Upper lobe of right lung (tissue), 1 donor: ENCODE measurements around the gene SLC26A8. TPM values are rescaled to one million over a fixed set of nuclear protein-coding genes. Genes with fewer than 3 reads are reported as not detected.

ENCODE experiments used
- ATAC-seq: fragments of 200-7000 bp; cut with Tn5 transposase; one replicate; pipeline ENCODE4 v1.9.1; 2020; ENCODE audit warnings: mild to moderate bottlenecking, moderate library complexity
- DNase-seq: peaks from one replicate; pipeline ENCODE4 v3.0.0-alpha.2; 2020
- H3K27ac ChIP-seq: fragments of 200-600 bp; one replicate; pipeline ENCODE4 v1.8.0; 2022
- H3K27me3 ChIP-seq: fragments of 200-600 bp; one replicate; pipeline ENCODE4 v1.8.0; 2022; ENCODE audit warnings: mild to moderate bottlenecking
- H3K36me3 ChIP-seq: fragments of 200-600 bp; one replicate; pipeline ENCODE4 v1.8.0; 2022
- H3K4me1 ChIP-seq: fragments of 200-600 bp; one replicate; pipeline ENCODE4 v1.8.0; 2022
- H3K4me3 ChIP-seq: fragments of 200-600 bp; one replicate; pipeline ENCODE4 v1.8.0; 2022; ENCODE audit warnings: mild to moderate bottlenecking
- H3K9me3 ChIP-seq: fragments of 200-600 bp; one replicate; pipeline ENCODE4 v1.8.0; 2022
- intact Hi-C: fragments of 100-400 bp; cut with DNase I; formaldehyde crosslinking; loops from one replicate; pipeline ENCODE4 v1.11.0; 2022
- long read RNA-seq: library from polyadenylated mRNA; unstranded; transcript quantifications from one replicate; pipeline ENCODE4 v2.0.0, GENCODE V29; 2021
- total RNA-seq: library from RNA; stranded (reverse); fragmentation: NEBNext Ultra II Directional; extraction: Animal tissue kit (Norgen Biotek cat#: 25700); gene quantifications from one replicate; pipeline ENCODE4 v1.2.1, GENCODE V29; 2021
- TF ChIP-seq, protein P1 (sequence below): fragments of 200-600 bp; IDR thresholded peaks from one replicate; pipeline ENCODE4 v1.8.0; 2022; ENCODE audit warnings: antibody characterized with exemption
- donor health status: DM: no; HTN: yes; CAD: no; lungs with severe emphysema.

Gene SLC26A8, protein sequence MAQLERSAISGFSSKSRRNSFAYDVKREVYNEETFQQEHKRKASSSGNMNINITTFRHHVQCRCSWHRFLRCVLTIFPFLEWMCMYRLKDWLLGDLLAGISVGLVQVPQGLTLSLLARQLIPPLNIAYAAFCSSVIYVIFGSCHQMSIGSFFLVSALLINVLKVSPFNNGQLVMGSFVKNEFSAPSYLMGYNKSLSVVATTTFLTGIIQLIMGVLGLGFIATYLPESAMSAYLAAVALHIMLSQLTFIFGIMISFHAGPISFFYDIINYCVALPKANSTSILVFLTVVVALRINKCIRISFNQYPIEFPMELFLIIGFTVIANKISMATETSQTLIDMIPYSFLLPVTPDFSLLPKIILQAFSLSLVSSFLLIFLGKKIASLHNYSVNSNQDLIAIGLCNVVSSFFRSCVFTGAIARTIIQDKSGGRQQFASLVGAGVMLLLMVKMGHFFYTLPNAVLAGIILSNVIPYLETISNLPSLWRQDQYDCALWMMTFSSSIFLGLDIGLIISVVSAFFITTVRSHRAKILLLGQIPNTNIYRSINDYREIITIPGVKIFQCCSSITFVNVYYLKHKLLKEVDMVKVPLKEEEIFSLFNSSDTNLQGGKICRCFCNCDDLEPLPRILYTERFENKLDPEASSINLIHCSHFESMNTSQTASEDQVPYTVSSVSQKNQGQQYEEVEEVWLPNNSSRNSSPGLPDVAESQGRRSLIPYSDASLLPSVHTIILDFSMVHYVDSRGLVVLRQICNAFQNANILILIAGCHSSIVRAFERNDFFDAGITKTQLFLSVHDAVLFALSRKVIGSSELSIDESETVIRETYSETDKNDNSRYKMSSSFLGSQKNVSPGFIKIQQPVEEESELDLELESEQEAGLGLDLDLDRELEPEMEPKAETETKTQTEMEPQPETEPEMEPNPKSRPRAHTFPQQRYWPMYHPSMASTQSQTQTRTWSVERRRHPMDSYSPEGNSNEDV
- total RNA-seq: 0.52 TPM
- long read RNA-seq: 0 reads

DNA sequence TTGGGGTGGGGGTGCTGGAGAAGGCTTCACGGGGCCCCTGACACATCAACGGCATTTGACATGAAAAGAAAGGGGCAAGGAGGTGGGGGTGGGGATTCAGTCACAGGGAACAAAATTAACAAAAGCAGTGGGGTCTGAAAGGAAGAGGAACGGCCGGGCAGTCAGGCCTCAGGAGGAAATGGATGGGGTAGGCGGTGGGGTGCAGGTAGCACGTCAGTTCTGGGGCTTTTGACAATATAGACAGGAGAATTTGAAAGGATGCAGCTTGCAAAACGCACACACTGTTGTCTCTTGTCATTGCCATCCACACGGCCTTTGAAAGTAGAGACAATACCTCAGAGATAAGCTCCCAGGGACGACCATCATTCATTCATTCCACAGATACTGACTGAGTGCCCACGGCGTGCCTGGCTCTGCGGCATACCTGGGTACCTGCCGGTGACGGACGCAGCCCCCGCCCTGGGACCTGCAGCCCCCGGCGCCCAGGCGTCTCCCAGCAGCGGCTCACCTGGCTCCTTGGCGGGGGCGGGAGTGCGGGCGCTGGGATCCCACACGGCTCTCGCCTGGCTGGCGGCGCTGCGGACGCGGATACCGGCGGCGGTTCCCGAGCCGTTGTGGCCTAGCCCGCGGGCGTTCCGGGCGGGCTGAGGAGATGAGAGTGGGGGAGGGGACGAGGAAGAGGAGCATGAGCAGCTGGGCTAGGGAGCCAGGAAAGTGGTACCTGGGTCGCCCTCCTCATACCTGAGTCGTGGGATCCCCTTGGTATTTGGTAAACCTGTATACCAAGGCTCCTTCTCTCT lies at the start of gene SLC26A8:
TSS of gene SLC26A8 (minus strand) at position 646 of the 800 bp plus-strand sequence. CDS start 4,934 bp downstream, outside the sequence.
- no peaks in the 10 kb centered on the region for H3K9me3 ChIP-seq
- DNase-seq: no peak
- no peak within 1 kb of the TSS for H3K4me3 ChIP-seq
- intact Hi-C loops: no loop called here
- H3K27me3 ChIP-seq: no peaks in the 10 kb centered on the region
- no peak for ATAC-seq
- no peaks in the 10 kb centered on the region for H3K4me1 ChIP-seq
- TF ChIP-seq, protein P1, sequence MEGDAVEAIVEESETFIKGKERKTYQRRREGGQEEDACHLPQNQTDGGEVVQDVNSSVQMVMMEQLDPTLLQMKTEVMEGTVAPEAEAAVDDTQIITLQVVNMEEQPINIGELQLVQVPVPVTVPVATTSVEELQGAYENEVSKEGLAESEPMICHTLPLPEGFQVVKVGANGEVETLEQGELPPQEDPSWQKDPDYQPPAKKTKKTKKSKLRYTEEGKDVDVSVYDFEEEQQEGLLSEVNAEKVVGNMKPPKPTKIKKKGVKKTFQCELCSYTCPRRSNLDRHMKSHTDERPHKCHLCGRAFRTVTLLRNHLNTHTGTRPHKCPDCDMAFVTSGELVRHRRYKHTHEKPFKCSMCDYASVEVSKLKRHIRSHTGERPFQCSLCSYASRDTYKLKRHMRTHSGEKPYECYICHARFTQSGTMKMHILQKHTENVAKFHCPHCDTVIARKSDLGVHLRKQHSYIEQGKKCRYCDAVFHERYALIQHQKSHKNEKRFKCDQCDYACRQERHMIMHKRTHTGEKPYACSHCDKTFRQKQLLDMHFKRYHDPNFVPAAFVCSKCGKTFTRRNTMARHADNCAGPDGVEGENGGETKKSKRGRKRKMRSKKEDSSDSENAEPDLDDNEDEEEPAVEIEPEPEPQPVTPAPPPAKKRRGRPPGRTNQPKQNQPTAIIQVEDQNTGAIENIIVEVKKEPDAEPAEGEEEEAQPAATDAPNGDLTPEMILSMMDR: no peak
- no peaks in the 10 kb centered on the region for H3K36me3 ChIP-seq
- H3K27ac ChIP-seq: no peak within 1 kb of the TSS

DNA sequence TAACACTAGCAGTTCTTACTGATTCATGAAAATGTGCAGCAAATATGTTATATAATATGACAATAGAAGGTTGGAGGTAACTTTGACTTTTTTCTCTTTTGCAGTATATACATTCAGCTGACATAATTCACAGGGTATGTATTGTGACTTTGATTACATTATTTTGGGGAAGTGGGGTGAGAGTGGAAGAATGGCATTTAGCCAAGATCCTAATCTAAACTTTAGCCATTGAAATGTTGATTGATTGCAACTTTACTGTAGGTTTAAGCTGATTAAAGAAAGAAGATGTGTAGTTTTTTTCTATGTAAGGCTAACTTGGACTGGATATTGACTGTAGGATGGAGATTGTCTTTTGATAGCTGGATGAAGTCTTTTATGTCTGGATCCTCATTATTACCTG lies 49.1 kb upstream of the SLC26A8 start:
- intact Hi-C loops: no loop called here
- TF ChIP-seq, protein P1: no peak
- Histone ChIP-seq H3K36me3 (peaks cover 32% of the 10 kb centered on the region), H3K9me3 (no peaks in the 10 kb centered on the region), H3K27me3 (no peaks in the 10 kb centered on the region), H3K27ac (no peak overlapping the region), H3K4me3 (no peak overlapping the region), H3K4me1 (peaks cover 6% of the 10 kb centered on the region)
- DNase-seq (no peak), ATAC-seq (no peak)

DNA sequence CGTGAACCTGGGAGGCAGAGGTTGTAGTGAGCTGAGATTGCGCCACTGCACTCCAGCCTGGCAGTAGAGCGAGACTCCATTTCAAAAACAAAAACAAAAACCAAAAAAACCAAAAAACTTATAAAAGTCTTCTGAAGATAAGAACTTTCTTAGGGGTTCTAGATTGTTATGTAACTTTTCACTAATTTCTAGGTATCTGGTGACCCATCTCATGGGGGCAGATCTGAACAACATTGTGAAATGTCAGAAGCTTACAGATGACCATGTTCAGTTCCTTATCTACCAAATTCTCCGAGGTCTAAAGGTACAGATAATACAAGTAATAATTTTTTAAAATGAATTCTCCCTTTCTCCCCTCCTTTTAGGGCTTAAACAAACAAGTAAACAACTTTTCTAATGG lies 48.2 kb upstream of the SLC26A8 start:
- Histone ChIP-seq H3K27me3 (no peaks in the 10 kb centered on the region), H3K9me3 (no peaks in the 10 kb centered on the region), H3K4me3 (no peak overlapping the region), H3K27ac (no peak overlapping the region), H3K36me3 (peaks cover 23% of the 10 kb centered on the region), H3K4me1 (peaks cover 6% of the 10 kb centered on the region)
- ATAC-seq (no peak), DNase-seq (no peak)
- TF ChIP-seq, protein P1: no peak
- intact Hi-C loops: no loop called here

DNA sequence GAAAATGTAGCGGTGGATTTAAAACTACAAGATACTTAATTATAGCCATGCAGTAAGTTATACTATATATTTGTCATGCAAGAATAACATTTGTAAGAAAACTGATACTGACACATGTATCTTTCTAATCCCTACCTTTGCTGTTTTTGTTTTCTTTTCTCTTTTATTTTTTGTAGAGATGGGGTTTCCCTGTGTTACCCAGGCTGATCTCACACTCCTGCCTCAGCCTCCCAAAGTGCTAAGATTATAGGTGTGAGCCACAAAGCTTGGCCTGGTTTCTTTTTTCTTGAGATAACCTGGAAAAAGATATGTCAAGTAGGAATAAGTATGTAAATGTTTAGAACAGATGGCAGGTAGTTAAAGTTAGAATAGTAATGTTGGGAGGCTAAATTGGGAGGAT lies 47.3 kb upstream of the SLC26A8 start:
- Histone ChIP-seq H3K36me3 (peaks cover 14% of the 10 kb centered on the region), H3K4me1 (peaks cover 13% of the 10 kb centered on the region), H3K4me3 (no peak overlapping the region), H3K27ac (no peak overlapping the region), H3K27me3 (no peaks in the 10 kb centered on the region), H3K9me3 (no peaks in the 10 kb centered on the region)
- ATAC-seq (no peak), DNase-seq (no peak)
- TF ChIP-seq, protein P1: no peak
- intact Hi-C loops: no loop called here

DNA sequence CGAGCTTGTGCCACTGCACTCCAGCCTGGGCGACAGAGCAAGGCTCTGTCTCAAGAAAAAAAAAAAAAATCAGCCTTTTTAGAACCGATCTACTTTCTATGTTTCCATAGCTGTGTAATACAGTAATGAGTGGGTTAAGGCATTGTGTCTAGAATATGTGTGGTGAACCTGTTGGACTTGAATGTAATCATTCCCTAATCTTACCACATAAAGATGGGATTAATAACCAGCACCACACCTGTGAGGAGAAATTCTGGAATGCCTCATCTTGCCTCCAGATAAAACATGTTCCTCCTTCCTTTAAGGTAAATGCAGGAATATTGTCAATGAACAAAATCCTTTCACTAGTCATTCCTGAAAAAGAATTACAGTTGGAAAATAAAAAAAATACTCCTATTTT lies 46.8 kb upstream of the SLC26A8 start:
- TF ChIP-seq, protein P1: no peak
- Histone ChIP-seq H3K4me1 (peaks cover 18% of the 10 kb centered on the region), H3K9me3 (no peaks in the 10 kb centered on the region), H3K4me3 (no peak overlapping the region), H3K36me3 (peaks cover 9% of the 10 kb centered on the region), H3K27ac (no peak overlapping the region), H3K27me3 (no peaks in the 10 kb centered on the region)
- DNase-seq (no peak), ATAC-seq (no peak)
- intact Hi-C loops: no loop called here
